Epithelial cell of proximal tubule (primary cell): ENCODE results near the gene DAB2IP. TPM values are rescaled to one million over a fixed set of nuclear protein-coding genes. Genes with fewer than 3 reads are reported as not detected.
"Not testable (repeated sequence)": the region's sequence is repeated elsewhere in the genome, so short reads cannot be mapped to it uniquely, and the experiment has no call there.

Experiments used
- DNase-seq: peaks from one replicate; pipeline ENCODE4 v3.0.0-alpha.2; 2011; ENCODE audit warnings: low read depth
- H3K4me3 ChIP-seq: 2 replicates; pipeline ENCODE4 v1.5.1; 2011; ENCODE audit warnings: low read depth, mild to moderate bottlenecking, low read length
- total RNA-seq: library from RNA; depleted of rRNA; stranded (reverse); fragments of >200 nt; gene quantifications from 2 replicates; pipeline ENCODE4 v1.2.3, GENCODE V29; 2015
- TF ChIP-seq, protein P1 (sequence below): conservative IDR thresholded peaks from 2 replicates; pipeline ENCODE4 v1.5.1; 2012; ENCODE audit warnings: low read depth, mild to moderate bottlenecking, low read length

The DAB2IP gene
- total RNA-seq, 1 donor from 2014 or later = 23.8 TPM

GRCh38 chr9:121790841-121791240 is 139.4 kb downstream of the DAB2IP start:
- no peak overlapping the region for H3K4me3 ChIP-seq
- TF ChIP-seq, protein P1, sequence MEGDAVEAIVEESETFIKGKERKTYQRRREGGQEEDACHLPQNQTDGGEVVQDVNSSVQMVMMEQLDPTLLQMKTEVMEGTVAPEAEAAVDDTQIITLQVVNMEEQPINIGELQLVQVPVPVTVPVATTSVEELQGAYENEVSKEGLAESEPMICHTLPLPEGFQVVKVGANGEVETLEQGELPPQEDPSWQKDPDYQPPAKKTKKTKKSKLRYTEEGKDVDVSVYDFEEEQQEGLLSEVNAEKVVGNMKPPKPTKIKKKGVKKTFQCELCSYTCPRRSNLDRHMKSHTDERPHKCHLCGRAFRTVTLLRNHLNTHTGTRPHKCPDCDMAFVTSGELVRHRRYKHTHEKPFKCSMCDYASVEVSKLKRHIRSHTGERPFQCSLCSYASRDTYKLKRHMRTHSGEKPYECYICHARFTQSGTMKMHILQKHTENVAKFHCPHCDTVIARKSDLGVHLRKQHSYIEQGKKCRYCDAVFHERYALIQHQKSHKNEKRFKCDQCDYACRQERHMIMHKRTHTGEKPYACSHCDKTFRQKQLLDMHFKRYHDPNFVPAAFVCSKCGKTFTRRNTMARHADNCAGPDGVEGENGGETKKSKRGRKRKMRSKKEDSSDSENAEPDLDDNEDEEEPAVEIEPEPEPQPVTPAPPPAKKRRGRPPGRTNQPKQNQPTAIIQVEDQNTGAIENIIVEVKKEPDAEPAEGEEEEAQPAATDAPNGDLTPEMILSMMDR = no peak
- DNase-seq = no peak

DNA sequence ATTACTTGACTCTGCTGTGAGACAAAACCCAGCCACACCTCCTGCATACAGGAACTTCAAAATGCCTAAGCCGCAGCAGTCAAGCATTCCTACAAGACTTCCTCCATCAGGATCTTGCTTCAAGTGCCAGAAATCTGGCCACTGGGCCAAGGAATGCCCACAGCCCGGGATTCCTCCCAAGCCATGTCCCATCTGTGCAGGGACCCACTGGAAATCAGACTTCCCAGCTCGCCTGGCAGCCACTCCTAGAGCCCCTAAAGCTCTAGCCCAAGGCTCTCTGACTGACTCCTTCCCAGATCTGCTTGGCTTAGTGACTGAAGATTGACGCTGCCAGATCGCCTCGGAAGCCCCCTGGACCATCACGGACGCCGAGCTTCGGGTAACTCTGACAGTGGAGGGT is 141.0 kb downstream of the DAB2IP start:
- H3K4me3 ChIP-seq, DNase-seq: not testable (repeated sequence)

GRCh38 chr9:121794334-121794733 is 142.9 kb downstream of the DAB2IP start:
- not testable (repeated sequence) for H3K4me3 ChIP-seq, DNase-seq

GRCh38 chr9:121797081-121797480 is 145.6 kb downstream of the DAB2IP start:
- TF ChIP-seq, protein P1 = no peak
- no peak for DNase-seq
- no peak overlapping the region for H3K4me3 ChIP-seq

DNA sequence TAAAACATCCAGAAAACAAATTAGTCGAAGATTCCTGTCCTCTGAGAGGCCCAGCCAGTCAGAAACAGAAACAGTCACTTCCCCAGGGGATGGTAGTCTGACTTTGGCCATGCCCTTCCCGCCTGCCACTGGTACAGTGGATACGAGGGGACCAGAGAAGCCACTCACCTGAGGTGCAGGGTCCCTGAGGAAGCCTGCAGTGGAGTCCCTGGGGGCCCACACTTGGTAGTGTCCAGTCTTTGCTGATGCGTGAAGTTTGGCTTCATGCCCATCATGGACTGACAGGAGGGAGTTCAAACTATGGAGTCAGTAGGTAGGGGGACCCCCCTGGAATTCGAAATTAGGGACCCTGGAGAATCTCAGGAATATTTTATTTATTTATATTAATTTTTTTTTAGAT is 147.5 kb downstream of the DAB2IP start:
- TF ChIP-seq, protein P1 = no peak
- DNase-seq = no peak
- H3K4me3 ChIP-seq = no peak overlapping the region

DNA sequence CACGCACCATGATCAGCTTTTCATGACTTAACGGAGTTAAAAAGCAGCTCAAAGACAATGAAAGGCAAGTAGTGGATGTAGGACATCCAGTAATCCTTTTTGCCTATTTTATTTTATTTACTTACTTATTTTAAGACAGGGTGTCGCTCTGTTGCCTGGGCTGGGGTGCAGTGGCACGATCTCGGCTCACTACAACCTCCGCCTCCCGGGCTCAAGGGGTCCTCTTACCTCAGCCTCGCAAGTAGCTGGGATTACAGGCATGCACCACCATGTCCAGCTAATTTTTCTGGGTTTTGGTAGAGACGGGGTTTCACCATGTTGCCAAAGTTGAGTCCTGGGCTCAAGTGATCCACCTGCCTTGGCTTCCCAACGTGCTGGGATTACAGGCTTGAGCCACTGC is 148.9 kb downstream of the DAB2IP start:
- TF ChIP-seq, protein P1 = no peak
- no peak overlapping the region for H3K4me3 ChIP-seq
- no peak for DNase-seq

- TF ChIP-seq, protein P1 = no peak
- no peak for DNase-seq
- H3K4me3 ChIP-seq = no peak overlapping the region
Observed at GRCh38 chr9:121801579-121801978, 150.1 kb downstream of the DAB2IP start.

GRCh38 chr9:121802753-121803152 is 151.3 kb downstream of the DAB2IP start:
- H3K4me3 ChIP-seq = no peak overlapping the region
- no peak for DNase-seq
- TF ChIP-seq, protein P1 = no peak
